HG03342 (cell line): Measurements from ENCODE around the gene EPHA5.

Source experiments
- ATAC-seq: cut with Tn5 transposase; IDR thresholded peaks from one replicate; pipeline ENCODE4 v1.9.1; 2021; ENCODE audit warnings: mild to moderate bottlenecking, moderate library complexity; ENCODE audit not compliant: unreplicated experiment

Gene EPHA5

GRCh38 chr4:65508168-65508567 lies 162.1 kb downstream of the EPHA5 start:
- ATAC-seq = no peak

GRCh38 chr4:65502131-65502701 lies 168.1 kb downstream of the EPHA5 start:
- ATAC-seq = no peak

- ATAC-seq = no peak
Measured at GRCh38 chr4:65498606-65499005, 171.7 kb downstream of the EPHA5 start.

GRCh38 chr4:65495439-65495838 lies 174.8 kb downstream of the EPHA5 start:
- ATAC-seq = no peak

- ATAC-seq = no peak
Measured at GRCh38 chr4:65482410-65482809, 187.9 kb downstream of the EPHA5 start.

DNA sequence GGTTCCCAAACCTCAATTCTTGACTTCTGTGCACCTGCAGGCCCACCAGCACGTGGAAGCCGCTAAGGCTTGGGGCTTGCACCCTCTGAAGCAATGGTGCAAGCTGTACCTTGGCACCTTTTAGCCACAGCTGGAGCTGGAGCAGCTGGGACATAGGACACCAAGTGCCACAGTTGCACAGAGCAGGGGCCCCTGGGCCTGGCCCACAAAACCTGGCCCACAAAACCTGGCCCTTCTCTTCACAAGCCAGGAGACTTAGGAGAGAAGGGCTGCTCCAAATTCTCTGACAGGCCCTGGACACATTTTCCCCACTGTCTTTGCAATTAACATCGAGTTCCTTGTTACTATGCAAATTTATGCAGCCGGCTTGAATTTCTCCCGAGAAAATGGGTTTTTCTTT lies 197.8 kb downstream of the EPHA5 start:
- ATAC-seq = no peak

DNA sequence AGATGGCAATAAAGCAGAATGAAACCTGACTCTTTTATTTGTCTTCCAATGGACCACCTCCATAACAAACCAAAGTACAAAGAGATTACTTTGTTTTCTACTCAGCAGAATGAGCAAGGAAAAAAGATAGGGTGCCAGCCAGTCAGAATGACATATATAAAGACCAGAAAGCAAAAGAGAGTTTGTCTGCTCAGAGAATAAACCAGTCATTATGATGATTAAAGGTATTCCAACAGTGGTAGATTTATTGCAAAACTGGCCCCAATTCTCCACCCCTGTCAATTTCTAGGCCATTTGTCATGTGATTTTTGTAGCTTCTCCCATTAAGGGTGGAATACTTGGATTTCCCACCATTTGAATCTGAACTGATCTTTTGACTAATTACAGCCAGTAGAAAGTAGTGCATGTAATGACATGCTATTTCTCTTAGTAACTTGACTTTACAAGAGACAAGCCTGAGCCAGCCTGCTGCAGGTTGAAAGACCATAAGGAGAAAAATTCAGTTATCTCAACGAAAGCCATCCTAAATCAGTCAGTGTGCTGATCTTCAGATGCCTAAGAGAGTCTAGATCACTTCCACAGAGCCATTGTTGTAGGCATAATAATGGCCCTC lies 203.1 kb downstream of the EPHA5 start:
- no peak for ATAC-seq

DNA sequence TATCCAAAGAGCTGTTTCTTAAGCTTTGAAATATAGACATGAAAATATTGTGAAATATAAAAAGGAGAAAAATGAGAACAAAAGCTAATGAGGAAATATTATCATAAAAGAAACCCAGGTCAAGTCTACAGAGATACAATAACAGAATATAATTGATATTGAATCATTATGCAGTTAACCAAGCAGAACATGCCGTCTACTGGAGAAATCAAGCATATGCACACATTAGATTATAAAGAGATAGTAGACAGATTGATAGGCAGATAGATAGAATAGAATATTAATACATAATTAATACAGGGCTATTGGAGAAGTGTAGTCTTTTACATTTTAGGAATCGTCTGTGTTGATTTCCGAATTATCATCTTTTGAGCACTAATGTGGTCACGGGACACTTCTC lies 208.5 kb downstream of the EPHA5 start:
- no peak for ATAC-seq

DNA sequence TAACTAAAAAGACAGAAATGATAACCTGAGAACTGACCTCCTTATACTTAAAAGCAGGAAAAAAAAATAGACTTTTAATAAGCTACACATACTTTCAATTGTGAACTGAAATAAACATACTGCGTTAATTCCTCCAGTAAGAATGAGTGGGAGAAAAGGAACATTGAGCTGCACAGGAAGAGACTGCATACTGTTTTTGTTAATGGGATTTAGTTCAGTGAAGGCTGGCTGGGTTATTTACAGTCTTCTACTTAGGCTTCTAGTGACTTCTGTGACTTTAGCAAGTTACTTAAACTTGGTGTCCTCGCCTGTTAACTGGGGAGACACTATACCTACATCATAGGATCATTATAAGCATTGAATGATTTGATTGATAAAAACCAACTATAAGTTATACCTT lies 213.3 kb downstream of the EPHA5 start:
- no peak for ATAC-seq

DNA sequence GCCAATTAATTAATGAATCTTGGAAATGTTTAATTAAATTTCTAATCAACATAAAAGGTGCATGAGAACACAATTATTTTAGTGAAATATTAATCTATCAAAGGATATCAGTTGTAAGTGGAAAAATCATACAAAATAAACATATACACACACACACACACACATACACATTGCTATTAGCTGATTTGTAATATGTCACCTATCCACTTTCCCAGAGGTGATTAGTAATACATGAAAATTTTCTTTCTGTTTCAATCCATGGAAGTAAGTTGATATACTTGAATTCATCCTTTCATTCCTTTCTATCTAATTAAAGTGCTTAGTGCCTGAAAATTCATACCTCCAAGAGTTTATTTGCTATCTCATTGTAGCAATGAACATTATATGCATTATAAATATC lies 213.7 kb downstream of the EPHA5 start:
- no peak for ATAC-seq

DNA sequence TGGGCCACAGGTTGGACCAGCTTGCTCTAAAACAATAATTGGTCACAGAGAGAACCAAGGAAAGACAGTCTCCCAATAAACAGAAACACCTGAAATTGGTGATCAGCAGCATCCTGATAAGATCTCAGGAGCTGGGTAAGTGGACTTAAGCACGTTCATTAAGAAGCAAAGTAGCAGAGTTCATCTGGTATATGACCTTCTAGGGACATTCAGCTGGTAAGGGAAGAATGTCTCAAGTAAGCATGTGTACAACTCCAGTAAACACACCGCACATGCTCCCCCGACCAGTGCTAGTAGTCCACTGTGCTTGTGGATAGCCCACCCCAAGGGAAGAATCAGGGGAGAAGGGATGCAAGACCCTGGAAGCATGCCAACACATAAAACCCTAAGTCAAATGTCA lies 216.9 kb downstream of the EPHA5 start:
- ATAC-seq = no peak

GRCh38 chr4:65450899-65451298 lies 219.4 kb downstream of the EPHA5 start:
- no peak for ATAC-seq

DNA sequence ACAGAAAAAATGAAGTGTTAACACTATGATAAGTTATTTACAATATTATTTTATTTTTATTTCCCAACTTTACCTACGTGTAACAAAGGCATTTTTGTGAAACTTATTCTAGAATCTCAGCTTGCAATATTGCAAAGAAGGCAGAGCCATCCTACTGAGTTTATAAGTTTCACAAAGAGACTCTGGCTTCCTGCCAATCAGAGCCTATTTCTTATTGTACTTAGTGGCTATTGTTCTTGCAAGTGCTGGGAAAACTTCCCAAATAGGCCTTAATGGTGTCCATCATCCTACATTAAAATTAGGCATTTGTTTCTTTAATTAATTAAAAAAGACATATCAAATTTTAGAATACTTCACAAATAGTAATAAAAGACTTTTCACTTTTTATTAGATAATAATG lies 233.2 kb downstream of the EPHA5 start:
- no peak for ATAC-seq

DNA sequence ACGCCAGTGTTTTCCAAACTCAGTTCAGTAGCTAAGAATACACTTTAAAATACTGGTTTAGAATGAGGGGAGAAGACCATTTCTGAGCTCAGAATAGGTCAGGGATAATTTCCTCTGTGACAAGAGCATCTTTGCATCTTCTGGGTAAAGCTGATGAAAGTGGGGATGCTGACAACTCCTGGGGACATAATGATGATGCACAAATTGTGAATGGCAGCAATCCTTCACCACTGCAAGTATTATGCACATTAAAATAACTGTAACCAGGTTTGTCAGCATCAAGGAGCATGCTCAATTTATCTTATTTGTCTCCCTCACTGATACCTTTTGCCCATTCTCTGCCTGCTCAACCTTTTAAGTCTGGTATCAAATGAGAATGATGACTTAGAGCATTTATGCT lies 248.2 kb downstream of the EPHA5 start:
- no peak for ATAC-seq

- ATAC-seq = no peak
Measured at GRCh38 chr4:65420036-65420435, 250.3 kb downstream of the EPHA5 start.

DNA sequence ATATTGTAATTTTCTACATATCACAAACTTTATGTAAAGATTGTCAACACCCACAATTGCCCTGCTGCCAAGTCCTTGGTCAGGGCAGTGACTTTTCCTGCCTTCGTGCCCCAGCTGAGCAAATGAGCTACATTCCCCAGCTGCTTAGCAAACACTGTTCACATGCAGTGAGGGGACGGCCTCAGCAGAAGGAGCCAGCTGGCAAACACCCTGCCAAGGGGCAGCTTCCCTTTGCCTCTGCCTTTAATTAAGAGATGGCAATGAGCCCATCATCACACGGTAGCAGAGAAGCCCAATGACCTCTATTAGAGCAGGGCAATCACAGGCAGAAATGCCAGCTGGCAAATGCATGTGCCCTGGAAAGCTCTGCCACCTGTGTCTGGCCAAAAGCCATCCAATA lies 253.4 kb downstream of the EPHA5 start:
- no peak for ATAC-seq

DNA sequence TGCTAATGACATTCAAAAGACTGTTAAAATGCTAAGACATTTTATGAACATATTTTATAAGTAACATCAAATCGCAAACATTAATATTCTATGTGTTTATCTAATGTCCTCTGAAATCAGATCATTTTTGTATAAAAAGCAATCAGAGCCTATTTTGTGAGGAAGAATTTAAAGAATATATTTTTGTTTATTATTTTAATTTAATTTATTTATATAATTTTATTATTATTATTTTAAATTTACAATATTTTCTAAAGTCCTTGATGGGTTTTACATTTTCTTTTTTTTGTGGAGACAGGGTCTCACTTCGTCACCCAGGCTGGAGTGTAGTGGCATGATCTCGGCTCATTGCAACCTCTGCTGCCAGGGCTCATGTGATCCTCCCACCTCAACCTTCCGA lies 262.8 kb downstream of the EPHA5 start:
- ATAC-seq = no peak

- ATAC-seq = no peak
Measured at GRCh38 chr4:65401083-65401482, 269.2 kb downstream of the EPHA5 start.

GRCh38 chr4:65399084-65399483 lies 271.2 kb downstream of the EPHA5 start:
- no peak for ATAC-seq

DNA sequence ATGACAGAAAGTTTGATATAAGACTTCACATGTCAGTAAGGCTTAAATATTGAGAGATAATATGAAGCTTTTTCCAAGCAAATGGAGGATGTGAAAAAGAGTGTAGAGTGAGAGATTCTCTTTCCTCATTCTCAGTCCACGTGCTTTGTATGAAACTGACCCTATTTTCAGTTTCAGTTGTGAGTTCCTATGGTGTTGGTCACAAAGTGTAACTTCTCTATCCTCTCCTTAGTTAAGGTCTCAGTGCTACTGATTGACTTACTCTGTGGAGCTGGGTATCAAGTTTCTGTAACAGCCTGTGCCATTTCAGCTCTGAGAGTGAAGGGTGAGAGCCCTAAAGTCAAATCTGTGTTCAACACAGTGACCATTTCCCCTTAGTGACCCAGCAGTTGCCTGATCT lies 277.2 kb downstream of the EPHA5 start:
- peak; percentile 74 for ATAC-seq

GRCh38 chr4:65392488-65392887 lies 277.8 kb downstream of the EPHA5 start:
- no peak for ATAC-seq

GRCh38 chr4:65391814-65392213 lies 278.5 kb downstream of the EPHA5 start:
- ATAC-seq = no peak

GRCh38 chr4:65391382-65391781 lies 278.9 kb downstream of the EPHA5 start:
- ATAC-seq = no peak
